ENCODE results near the gene CCL21. TPM values are rescaled to one million over a fixed set of nuclear protein-coding genes. Genes with fewer than 3 reads are reported as not detected.
A peak's percentile ranks its signal among the peaks of the same experiment; 100 is the strongest.

Gene CCL21
- total and polyA plus RNA-seq, 2 of the 13 experiments (the other 11 are each of a cell fraction or from before 2014, with no cell fraction given) = not detected

DNA sequence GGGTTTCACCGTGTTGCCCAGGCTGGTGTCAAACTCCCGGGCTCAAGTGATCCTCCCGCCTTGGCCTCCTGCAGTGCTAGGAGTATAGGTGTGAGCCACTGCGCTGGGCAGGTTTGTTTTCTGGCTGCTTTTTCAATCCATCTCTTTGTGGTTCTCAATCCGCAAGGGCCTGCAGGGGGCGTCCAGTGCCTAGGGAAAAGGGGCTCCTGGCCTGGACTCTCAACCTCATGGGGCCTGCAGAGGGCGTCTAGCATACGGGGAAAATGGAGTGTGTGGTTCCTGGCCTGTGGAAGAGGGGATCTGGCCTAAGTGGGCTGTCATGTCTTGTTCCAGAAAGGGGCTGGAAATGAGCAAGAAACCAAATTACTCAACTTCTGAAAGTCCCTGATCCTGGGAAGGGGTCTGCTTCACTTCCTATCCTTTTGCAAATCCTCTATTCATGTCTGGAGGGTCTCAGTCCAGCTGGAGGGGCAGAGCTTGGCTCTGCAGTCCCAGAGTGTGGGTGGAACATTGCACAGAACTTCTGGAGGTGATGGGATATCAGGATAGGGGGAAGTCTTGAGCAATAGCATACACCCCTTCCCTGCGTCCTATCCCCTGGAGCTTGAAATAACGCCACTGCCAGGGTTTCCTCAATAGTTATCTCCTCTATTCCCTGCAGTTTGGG lies 34.8 kb downstream of the CCL21 start (continued):
- TF ChIP-seq, protein P1, sequence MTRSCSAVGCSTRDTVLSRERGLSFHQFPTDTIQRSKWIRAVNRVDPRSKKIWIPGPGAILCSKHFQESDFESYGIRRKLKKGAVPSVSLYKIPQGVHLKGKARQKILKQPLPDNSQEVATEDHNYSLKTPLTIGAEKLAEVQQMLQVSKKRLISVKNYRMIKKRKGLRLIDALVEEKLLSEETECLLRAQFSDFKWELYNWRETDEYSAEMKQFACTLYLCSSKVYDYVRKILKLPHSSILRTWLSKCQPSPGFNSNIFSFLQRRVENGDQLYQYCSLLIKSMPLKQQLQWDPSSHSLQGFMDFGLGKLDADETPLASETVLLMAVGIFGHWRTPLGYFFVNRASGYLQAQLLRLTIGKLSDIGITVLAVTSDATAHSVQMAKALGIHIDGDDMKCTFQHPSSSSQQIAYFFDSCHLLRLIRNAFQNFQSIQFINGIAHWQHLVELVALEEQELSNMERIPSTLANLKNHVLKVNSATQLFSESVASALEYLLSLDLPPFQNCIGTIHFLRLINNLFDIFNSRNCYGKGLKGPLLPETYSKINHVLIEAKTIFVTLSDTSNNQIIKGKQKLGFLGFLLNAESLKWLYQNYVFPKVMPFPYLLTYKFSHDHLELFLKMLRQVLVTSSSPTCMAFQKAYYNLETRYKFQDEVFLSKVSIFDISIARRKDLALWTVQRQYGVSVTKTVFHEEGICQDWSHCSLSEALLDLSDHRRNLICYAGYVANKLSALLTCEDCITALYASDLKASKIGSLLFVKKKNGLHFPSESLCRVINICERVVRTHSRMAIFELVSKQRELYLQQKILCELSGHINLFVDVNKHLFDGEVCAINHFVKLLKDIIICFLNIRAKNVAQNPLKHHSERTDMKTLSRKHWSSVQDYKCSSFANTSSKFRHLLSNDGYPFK (CRISPR knock-in tag; IDR thresholded peaks at IDR 0.05; ENCODE audit: borderline replicate concordance) = 0 out of 2 replicates have a peak, but pooled peaks have one; percentile 42
- TF ChIP-seq, protein P2, sequence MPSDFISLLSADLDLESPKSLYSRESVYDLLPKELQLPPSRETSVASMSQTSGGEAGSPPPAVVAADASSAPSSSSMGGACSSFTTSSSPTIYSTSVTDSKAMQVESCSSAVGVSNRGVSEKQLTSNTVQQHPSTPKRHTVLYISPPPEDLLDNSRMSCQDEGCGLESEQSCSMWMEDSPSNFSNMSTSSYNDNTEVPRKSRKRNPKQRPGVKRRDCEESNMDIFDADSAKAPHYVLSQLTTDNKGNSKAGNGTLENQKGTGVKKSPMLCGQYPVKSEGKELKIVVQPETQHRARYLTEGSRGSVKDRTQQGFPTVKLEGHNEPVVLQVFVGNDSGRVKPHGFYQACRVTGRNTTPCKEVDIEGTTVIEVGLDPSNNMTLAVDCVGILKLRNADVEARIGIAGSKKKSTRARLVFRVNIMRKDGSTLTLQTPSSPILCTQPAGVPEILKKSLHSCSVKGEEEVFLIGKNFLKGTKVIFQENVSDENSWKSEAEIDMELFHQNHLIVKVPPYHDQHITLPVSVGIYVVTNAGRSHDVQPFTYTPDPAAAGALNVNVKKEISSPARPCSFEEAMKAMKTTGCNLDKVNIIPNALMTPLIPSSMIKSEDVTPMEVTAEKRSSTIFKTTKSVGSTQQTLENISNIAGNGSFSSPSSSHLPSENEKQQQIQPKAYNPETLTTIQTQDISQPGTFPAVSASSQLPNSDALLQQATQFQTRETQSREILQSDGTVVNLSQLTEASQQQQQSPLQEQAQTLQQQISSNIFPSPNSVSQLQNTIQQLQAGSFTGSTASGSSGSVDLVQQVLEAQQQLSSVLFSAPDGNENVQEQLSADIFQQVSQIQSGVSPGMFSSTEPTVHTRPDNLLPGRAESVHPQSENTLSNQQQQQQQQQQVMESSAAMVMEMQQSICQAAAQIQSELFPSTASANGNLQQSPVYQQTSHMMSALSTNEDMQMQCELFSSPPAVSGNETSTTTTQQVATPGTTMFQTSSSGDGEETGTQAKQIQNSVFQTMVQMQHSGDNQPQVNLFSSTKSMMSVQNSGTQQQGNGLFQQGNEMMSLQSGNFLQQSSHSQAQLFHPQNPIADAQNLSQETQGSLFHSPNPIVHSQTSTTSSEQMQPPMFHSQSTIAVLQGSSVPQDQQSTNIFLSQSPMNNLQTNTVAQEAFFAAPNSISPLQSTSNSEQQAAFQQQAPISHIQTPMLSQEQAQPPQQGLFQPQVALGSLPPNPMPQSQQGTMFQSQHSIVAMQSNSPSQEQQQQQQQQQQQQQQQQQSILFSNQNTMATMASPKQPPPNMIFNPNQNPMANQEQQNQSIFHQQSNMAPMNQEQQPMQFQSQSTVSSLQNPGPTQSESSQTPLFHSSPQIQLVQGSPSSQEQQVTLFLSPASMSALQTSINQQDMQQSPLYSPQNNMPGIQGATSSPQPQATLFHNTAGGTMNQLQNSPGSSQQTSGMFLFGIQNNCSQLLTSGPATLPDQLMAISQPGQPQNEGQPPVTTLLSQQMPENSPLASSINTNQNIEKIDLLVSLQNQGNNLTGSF (CRISPR knock-in tag; IDR thresholded peaks at IDR 0.05) = no peak
- TF ChIP-seq ZNF619 (CRISPR knock-in tag; IDR thresholded peaks at IDR 0.05) = no peak
- TF ChIP-seq MED1 (CRISPR knock-in tag; IDR thresholded peaks at IDR 0.05) = peak; percentile 47; the same call in 1 of the 2 replicates
- TF ChIP-seq, protein P3, sequence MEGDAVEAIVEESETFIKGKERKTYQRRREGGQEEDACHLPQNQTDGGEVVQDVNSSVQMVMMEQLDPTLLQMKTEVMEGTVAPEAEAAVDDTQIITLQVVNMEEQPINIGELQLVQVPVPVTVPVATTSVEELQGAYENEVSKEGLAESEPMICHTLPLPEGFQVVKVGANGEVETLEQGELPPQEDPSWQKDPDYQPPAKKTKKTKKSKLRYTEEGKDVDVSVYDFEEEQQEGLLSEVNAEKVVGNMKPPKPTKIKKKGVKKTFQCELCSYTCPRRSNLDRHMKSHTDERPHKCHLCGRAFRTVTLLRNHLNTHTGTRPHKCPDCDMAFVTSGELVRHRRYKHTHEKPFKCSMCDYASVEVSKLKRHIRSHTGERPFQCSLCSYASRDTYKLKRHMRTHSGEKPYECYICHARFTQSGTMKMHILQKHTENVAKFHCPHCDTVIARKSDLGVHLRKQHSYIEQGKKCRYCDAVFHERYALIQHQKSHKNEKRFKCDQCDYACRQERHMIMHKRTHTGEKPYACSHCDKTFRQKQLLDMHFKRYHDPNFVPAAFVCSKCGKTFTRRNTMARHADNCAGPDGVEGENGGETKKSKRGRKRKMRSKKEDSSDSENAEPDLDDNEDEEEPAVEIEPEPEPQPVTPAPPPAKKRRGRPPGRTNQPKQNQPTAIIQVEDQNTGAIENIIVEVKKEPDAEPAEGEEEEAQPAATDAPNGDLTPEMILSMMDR (CRISPR knock-in tag; IDR thresholded peaks at IDR 0.05) = peak; percentile 99
- no peak for TF ChIP-seq KDM5A (IDR thresholded peaks at IDR 0.05; ENCODE audit: borderline replicate concordance, low read length)
- no peak for TF ChIP-seq NFYC (CRISPR knock-in tag; IDR thresholded peaks at IDR 0.05)
- peak; percentile 62; the same call in 1 of the 2 replicates for TF ChIP-seq HOXA5 (CRISPR knock-in tag; IDR thresholded peaks at IDR 0.05)
- no peak for TF ChIP-seq ZNF616 (CRISPR knock-in tag; IDR thresholded peaks at IDR 0.05; ENCODE audit: low read depth)
- no peak for TF ChIP-seq NCOR1 (IDR thresholded peaks at IDR 0.05; ENCODE audit: borderline replicate concordance, low read length)
- TF ChIP-seq ZNF121 (CRISPR knock-in tag; IDR thresholded peaks at IDR 0.05) = no peak
- peak; percentile 96 for TF ChIP-seq XRCC5 (optimal IDR thresholded peaks at IDR 0.05; ENCODE audit: low read length)
- peak; percentile 58; the same call in 1 of the 2 replicates for TF ChIP-seq ZNF766 (CRISPR knock-in tag; IDR thresholded peaks at IDR 0.05; ENCODE audit: borderline replicate concordance)
- TF ChIP-seq, protein P4, sequence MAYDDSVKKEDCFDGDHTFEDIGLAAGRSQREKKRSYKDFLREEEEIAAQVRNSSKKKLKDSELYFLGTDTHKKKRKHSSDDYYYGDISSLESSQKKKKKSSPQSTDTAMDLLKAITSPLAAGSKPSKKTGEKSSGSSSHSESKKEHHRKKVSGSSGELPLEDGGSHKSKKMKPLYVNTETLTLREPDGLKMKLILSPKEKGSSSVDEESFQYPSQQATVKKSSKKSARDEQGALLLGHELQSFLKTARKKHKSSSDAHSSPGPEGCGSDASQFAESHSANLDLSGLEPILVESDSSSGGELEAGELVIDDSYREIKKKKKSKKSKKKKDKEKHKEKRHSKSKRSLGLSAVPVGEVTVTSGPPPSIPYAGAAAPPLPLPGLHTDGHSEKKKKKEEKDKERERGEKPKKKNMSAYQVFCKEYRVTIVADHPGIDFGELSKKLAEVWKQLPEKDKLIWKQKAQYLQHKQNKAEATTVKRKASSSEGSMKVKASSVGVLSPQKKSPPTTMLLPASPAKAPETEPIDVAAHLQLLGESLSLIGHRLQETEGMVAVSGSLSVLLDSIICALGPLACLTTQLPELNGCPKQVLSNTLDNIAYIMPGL (CRISPR knock-in tag; IDR thresholded peaks at IDR 0.05; ENCODE audit: borderline replicate concordance in 1 of 2, low read depth in 1 of 2) = peak; percentile 81 to 84; a peak in 3 of 4 replicates
- no peak for TF ChIP-seq ZNF552 (CRISPR knock-in tag; IDR thresholded peaks at IDR 0.05; ENCODE audit: borderline replicate concordance)
- no peak for TF ChIP-seq ZNF788 (CRISPR knock-in tag; IDR thresholded peaks at IDR 0.05; ENCODE audit: borderline replicate concordance)
- TF ChIP-seq ZNF350 (CRISPR knock-in tag; IDR thresholded peaks at IDR 0.05; ENCODE audit: borderline replicate concordance, low read depth) = peak; percentile 49; the same call in 1 of the 2 replicates
